ENCODE measurements around the gene ATAD1.

Gene ATAD1

GRCh38 chr10:87715552-87716347 is 102.3 kb downstream of the ATAD1 start:
- TF ChIP-seq RAD21 (IDR thresholded peaks at IDR 0.05; ENCODE audit: low read depth), result no peak
- TF ChIP-seq EP300 (IDR thresholded peaks at IDR 0.05; ENCODE audit: borderline replicate concordance), result no peak
- no peak for TF ChIP-seq EGR1 (IDR thresholded peaks at IDR 0.05)
- no peak for TF ChIP-seq TEAD4 (IDR thresholded peaks at IDR 0.05)
- TF ChIP-seq CEBPB (IDR thresholded peaks at IDR 0.05), result no peak
- TF ChIP-seq FOXM1 (IDR thresholded peaks at IDR 0.05; ENCODE audit: borderline replicate concordance, low read depth), result no peak
- no peak for TF ChIP-seq TCF12 (IDR thresholded peaks at IDR 0.05; ENCODE audit: low read depth)

GRCh38 chr10:87713707-87714106 is 104.3 kb downstream of the ATAD1 start:
- TF ChIP-seq YY1 (IDR thresholded peaks at IDR 0.05; ENCODE audit: low read depth), result no peak
- TF ChIP-seq EGR1 (IDR thresholded peaks at IDR 0.05), result no peak
- TF ChIP-seq MAX (IDR thresholded peaks at IDR 0.05), result no peak
- TF ChIP-seq USF1 (IDR thresholded peaks at IDR 0.05), result no peak
- no peak for TF ChIP-seq RAD21 (IDR thresholded peaks at IDR 0.05; ENCODE audit: low read depth)
- no peak for TF ChIP-seq CREB1 (IDR thresholded peaks at IDR 0.05; ENCODE audit: low read depth)
- TF ChIP-seq TEAD4 (IDR thresholded peaks at IDR 0.05), result no peak
- no peak for TF ChIP-seq ZBTB7A (IDR thresholded peaks at IDR 0.05; ENCODE audit: low read depth)
- no peak for TF ChIP-seq TAF1 (IDR thresholded peaks at IDR 0.05; ENCODE audit: low read depth)
- TF ChIP-seq TCF12 (IDR thresholded peaks at IDR 0.05; ENCODE audit: low read depth), result no peak
- TF ChIP-seq CEBPB (IDR thresholded peaks at IDR 0.05), result no peak
- TF ChIP-seq REST (IDR thresholded peaks at IDR 0.05; ENCODE audit: low read depth), result no peak

- TF ChIP-seq TAF1 (IDR thresholded peaks at IDR 0.05; ENCODE audit: low read depth) (no peak), USF1 (IDR thresholded peaks at IDR 0.05) (no peak), TCF12 (IDR thresholded peaks at IDR 0.05; ENCODE audit: low read depth) (no peak), ZBTB7A (IDR thresholded peaks at IDR 0.05; ENCODE audit: low read depth) (no peak), NFIC (IDR thresholded peaks at IDR 0.05) (no peak)
These were observed 105.0 kb downstream of the ATAD1 start for GRCh38 chr10:87712913-87713616.

GRCh38 chr10:87707254-87707653 is 110.8 kb downstream of the ATAD1 start:
- no peak for TF ChIP-seq NFIC (IDR thresholded peaks at IDR 0.05)
- TF ChIP-seq FOXM1 (IDR thresholded peaks at IDR 0.05; ENCODE audit: borderline replicate concordance, low read depth), result no peak
- TF ChIP-seq MAX (IDR thresholded peaks at IDR 0.05), result no peak
- no peak for TF ChIP-seq USF1 (IDR thresholded peaks at IDR 0.05)
- TF ChIP-seq EP300 (IDR thresholded peaks at IDR 0.05; ENCODE audit: borderline replicate concordance), result no peak
- no peak for TF ChIP-seq ZBTB7A (IDR thresholded peaks at IDR 0.05; ENCODE audit: low read depth)
- TF ChIP-seq TAF1 (IDR thresholded peaks at IDR 0.05; ENCODE audit: low read depth), result no peak
- TF ChIP-seq RAD21 (IDR thresholded peaks at IDR 0.05; ENCODE audit: low read depth), result no peak
- TF ChIP-seq REST (IDR thresholded peaks at IDR 0.05; ENCODE audit: low read depth), result no peak

- no peak for TF ChIP-seq EGR1 (IDR thresholded peaks at IDR 0.05)
- TF ChIP-seq CREB1 (IDR thresholded peaks at IDR 0.05; ENCODE audit: low read depth), result no peak
- TF ChIP-seq TCF12 (IDR thresholded peaks at IDR 0.05; ENCODE audit: low read depth), result no peak
- no peak for TF ChIP-seq USF1 (IDR thresholded peaks at IDR 0.05)
- TF ChIP-seq REST (IDR thresholded peaks at IDR 0.05; ENCODE audit: low read depth), result no peak
- TF ChIP-seq TEAD4 (IDR thresholded peaks at IDR 0.05), result no peak
- no peak for TF ChIP-seq EP300 (IDR thresholded peaks at IDR 0.05; ENCODE audit: borderline replicate concordance)
- no peak for TF ChIP-seq MAX (IDR thresholded peaks at IDR 0.05)
- TF ChIP-seq YY1 (IDR thresholded peaks at IDR 0.05; ENCODE audit: low read depth), result no peak
- no peak for TF ChIP-seq CEBPB (IDR thresholded peaks at IDR 0.05)
These were observed 111.3 kb downstream of the ATAD1 start for GRCh38 chr10:87706731-87707130.

Measured in Ishikawa (cell line).